Esophagus squamous epithelium (tissue), 4 donors: Measurements from ENCODE around the gene ZNF555.
"Not testable (repeated sequence)": the region's sequence is repeated elsewhere in the genome, so short reads cannot be mapped to it uniquely, and the experiment has no call there.

Experiments used
- CTCF ChIP-seq, 6 experiments: fragments of 450-650 bp in 4 of 6; fragments of 200-600 bp in 2 of 6; sonication (generic) in 2 of 6; IDR thresholded peaks; one replicate each; pipeline ENCODE4 v1.5.1; 2016 to 2019; ENCODE audit warnings: antibody characterized with exemption in 6 of 6, mild to moderate bottlenecking in 4 of 6, moderate library complexity in 4 of 6
- POLR2A ChIP-seq, 4 donors: fragments of 450-650 bp; IDR thresholded peaks; one replicate each; pipeline ENCODE4 v1.6.1; 2017; ENCODE audit warnings: antibody characterized with exemption in 4 of 4, mild to moderate bottlenecking in 4 of 4, moderate library complexity in 3 of 4

GRCh38 chr19:2792666-2793065 lies 48.6 kb upstream of the ZNF555 start:
- not testable (repeated sequence) for TF ChIP-seq POLR2A, CTCF (IDR thresholded peaks at IDR 0.05)
